ENCODE measurements around the gene PDS5A.
"Not testable (repeated sequence)": the region's sequence is repeated elsewhere in the genome, so short reads cannot be mapped to it uniquely, and the experiment has no call there.

Gene PDS5A

GRCh38 chr4:39970671-39971640 is 6.8 kb downstream of the PDS5A start:
- no peak for DNase-seq

GRCh38 chr4:39963656-39964055 is 14.1 kb downstream of the PDS5A start:
- no peak for DNase-seq

GRCh38 chr4:39961311-39961877 is 16.3 kb downstream of the PDS5A start:
- no peak for DNase-seq

GRCh38 chr4:39950861-39951481 is 26.7 kb downstream of the PDS5A start:
- DNase-seq, result no peak

GRCh38 chr4:39947963-39948362 is 29.7 kb downstream of the PDS5A start:
- no peak for DNase-seq

GRCh38 chr4:39947417-39947816 is 30.3 kb downstream of the PDS5A start:
- no peak for DNase-seq

- not testable (repeated sequence) for DNase-seq
These were observed 33.5 kb downstream of the PDS5A start for GRCh38 chr4:39944245-39944644.

- no peak for DNase-seq
These were observed 35.2 kb downstream of the PDS5A start for GRCh38 chr4:39942507-39942906.

GRCh38 chr4:39941682-39942217 is 36.0 kb downstream of the PDS5A start:
- DNase-seq, result no peak

- DNase-seq, result no peak
These were observed 39.9 kb downstream of the PDS5A start for GRCh38 chr4:39937683-39938268.

GRCh38 chr4:39936565-39937418 is 40.9 kb downstream of the PDS5A start:
- no peak for DNase-seq

GRCh38 chr4:39933671-39934590 is 43.8 kb downstream of the PDS5A start:
- no peak for DNase-seq

- no peak for DNase-seq
These were observed 44.8 kb downstream of the PDS5A start for GRCh38 chr4:39932776-39933402.

- no peak for DNase-seq
These were observed 46.2 kb downstream of the PDS5A start for GRCh38 chr4:39931441-39931901.

GRCh38 chr4:39928538-39928937 is 49.2 kb downstream of the PDS5A start:
- no peak for DNase-seq

GRCh38 chr4:39924014-39924413 is 53.7 kb downstream of the PDS5A start:
- DNase-seq, result no peak

GRCh38 chr4:39922399-39922798 is 55.3 kb downstream of the PDS5A start:
- no peak for DNase-seq

GRCh38 chr4:39913471-39913870 is 64.2 kb downstream of the PDS5A start:
- DNase-seq, result no peak

- no peak for DNase-seq
These were observed 67.6 kb downstream of the PDS5A start for GRCh38 chr4:39910064-39910463.

All from hypothalamus (tissue), 51 donors.